NCI-H446 (cell line): ENCODE measurements around the gene PRR19.
A peak's percentile ranks its signal among the peaks of the same experiment; 100 is the strongest.
"Not testable (repeated sequence)": the region's sequence is repeated elsewhere in the genome, so short reads cannot be mapped to it uniquely, and the experiment has no call there.

Experiments
- DNase-seq, 2 experiments: peaks; one replicate each; lab custom pipeline; 2025; lab: John Stamatoyannopoulos, UW

Gene PRR19

GRCh38 chr19:42301646-42302203 lies at the start of gene PRR19:
TSS of gene PRR19 (plus strand) at chr19:42302132. CDS start at chr19:42309585, 7,453 bp downstream.
- DNase-seq, result no peak

- no peak for DNase-seq
Observed at GRCh38 chr19:42252365-42253244, 49.3 kb upstream of the PRR19 start.

GRCh38 chr19:42253245-42254088 lies 48.5 kb upstream of the PRR19 start:
- peak; percentile 55 to 67 for DNase-seq

- peak in 1 of 2 experiments; percentile 76 for DNase-seq
Observed at GRCh38 chr19:42254089-42254849, 47.7 kb upstream of the PRR19 start.

- DNase-seq, result peak; percentile 84 to 92
Observed at GRCh38 chr19:42254850-42255765, 46.8 kb upstream of the PRR19 start, which contains the start of gene ERF. TSS of gene ERF (minus strand) at chr19:42255128. CDS start at chr19:42254999, 129 bp downstream.

- no peak for DNase-seq
Observed at GRCh38 chr19:42255766-42256745, 45.9 kb upstream of the PRR19 start.

- not testable (repeated sequence) for DNase-seq
Observed at GRCh38 chr19:42257842-42258241, 44.1 kb upstream of the PRR19 start.

GRCh38 chr19:42261763-42262162 lies 40.2 kb upstream of the PRR19 start:
- no peak for DNase-seq

GRCh38 chr19:42266105-42266504 lies 35.8 kb upstream of the PRR19 start:
- not testable (repeated sequence) for DNase-seq

GRCh38 chr19:42266928-42267603 lies 34.9 kb upstream of the PRR19 start:
- not testable (repeated sequence) for DNase-seq

- no peak for DNase-seq
Observed at GRCh38 chr19:42267644-42268141, 34.2 kb upstream of the PRR19 start.

- peak; percentile 99 to 100 for DNase-seq
Observed at GRCh38 chr19:42268142-42268703, 33.7 kb upstream of the PRR19 start.

- DNase-seq, result peak; percentile 100
Observed at GRCh38 chr19:42268704-42269477, 33.0 kb upstream of the PRR19 start, which contains the start of gene CIC. TSS of gene CIC (plus strand) at chr19:42269252. CDS start at chr19:42271784, 2,532 bp downstream.

GRCh38 chr19:42269478-42270345 lies 32.2 kb upstream of the PRR19 start:
- DNase-seq, result no peak

GRCh38 chr19:42270346-42271044 lies 31.4 kb upstream of the PRR19 start:
- no peak for DNase-seq

- no peak for DNase-seq
Observed at GRCh38 chr19:42271045-42271419, 30.9 kb upstream of the PRR19 start.
